Adrenal gland (tissue), 5 donors: ENCODE results near the gene SLC38A1.

ENCODE experiments used
- CTCF ChIP-seq, 6 experiments: fragments of 450-650 bp in 4 of 6; fragments of 200-600 bp in 2 of 6; sonication (generic) in 1 of 6; IDR thresholded peaks; 1 replicate in 5 of 6; 2 replicates in 1 of 6; pipeline versions ENCODE4 v1.5.1 to v1.8.0; 2016 to 2021; ENCODE audit warnings: antibody characterized with exemption in 6 of 6, mild to moderate bottlenecking in 2 of 6, moderate library complexity in 1 of 6
- POLR2A ChIP-seq, 2 donors: fragments of 450-650 bp; IDR thresholded peaks; one replicate each; pipeline ENCODE4 v1.6.1; 2017; ENCODE audit warnings: antibody characterized with exemption in 2 of 2, mild to moderate bottlenecking in 2 of 2, moderate library complexity in 1 of 2
- donor health status: DM: no; HTN: no; CAD: no.

- no peak for TF ChIP-seq POLR2A (IDR thresholded peaks at IDR 0.05)
- TF ChIP-seq CTCF (IDR thresholded peaks at IDR 0.05): no peak
These were observed 7.9 kb upstream of the SLC38A1 start for GRCh38 chr12:46276756-46277155.
